Suprapubic skin (tissue), 4 donors: Measurements from ENCODE around the gene PDE4B.

ENCODE experiments used
- POLR2A ChIP-seq, 2 donors: fragments of 450-650 bp; IDR thresholded peaks; one replicate each; pipeline ENCODE4 v1.6.1; 2017; ENCODE audit warnings: antibody characterized with exemption in 2 of 2, mild to moderate bottlenecking in 2 of 2, moderate library complexity in 2 of 2
- POLR2AphosphoS5 ChIP-seq, 3 donors: sonication (generic); formaldehyde crosslinking; IDR thresholded peaks; one replicate each; pipeline ENCODE4 v1.6.1; 2017; ENCODE audit warnings: antibody characterized with exemption in 3 of 3
- TF ChIP-seq, protein P1 (sequence below), 2 donors: fragments of 200-600 bp in 1 of 2; fragments of 450-650 bp in 1 of 2; sonication (generic) in 1 of 2; IDR thresholded peaks; one replicate each; pipeline ENCODE4 v1.5.1; 2016 to 2019; ENCODE audit warnings: antibody characterized with exemption in 2 of 2, mild to moderate bottlenecking in 1 of 2, moderate library complexity in 1 of 2

DNA sequence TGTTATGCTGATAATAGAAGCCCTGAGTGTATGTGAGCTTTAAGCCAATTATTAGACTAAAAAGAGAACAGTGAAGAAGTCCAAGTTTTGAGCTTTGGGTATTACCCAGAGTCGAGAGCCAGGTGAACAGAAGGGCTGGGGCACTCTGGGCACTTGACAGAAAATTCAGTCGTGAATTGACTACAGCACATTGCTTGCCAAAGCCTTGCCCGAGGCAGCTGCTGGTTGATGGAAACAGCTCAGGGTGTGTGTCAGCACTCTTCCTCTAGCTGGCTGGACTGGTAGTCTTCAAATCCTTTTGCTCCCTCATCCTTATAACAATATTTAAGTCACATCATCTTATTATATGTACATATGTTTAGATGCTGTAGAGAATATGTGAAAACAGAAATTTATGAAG is 21.3 kb downstream of the PDE4B start:
- TF ChIP-seq POLR2A (IDR thresholded peaks at IDR 0.05) (no peak), POLR2AphosphoS5 (IDR thresholded peaks at IDR 0.05) (no peak)
- TF ChIP-seq, protein P1, sequence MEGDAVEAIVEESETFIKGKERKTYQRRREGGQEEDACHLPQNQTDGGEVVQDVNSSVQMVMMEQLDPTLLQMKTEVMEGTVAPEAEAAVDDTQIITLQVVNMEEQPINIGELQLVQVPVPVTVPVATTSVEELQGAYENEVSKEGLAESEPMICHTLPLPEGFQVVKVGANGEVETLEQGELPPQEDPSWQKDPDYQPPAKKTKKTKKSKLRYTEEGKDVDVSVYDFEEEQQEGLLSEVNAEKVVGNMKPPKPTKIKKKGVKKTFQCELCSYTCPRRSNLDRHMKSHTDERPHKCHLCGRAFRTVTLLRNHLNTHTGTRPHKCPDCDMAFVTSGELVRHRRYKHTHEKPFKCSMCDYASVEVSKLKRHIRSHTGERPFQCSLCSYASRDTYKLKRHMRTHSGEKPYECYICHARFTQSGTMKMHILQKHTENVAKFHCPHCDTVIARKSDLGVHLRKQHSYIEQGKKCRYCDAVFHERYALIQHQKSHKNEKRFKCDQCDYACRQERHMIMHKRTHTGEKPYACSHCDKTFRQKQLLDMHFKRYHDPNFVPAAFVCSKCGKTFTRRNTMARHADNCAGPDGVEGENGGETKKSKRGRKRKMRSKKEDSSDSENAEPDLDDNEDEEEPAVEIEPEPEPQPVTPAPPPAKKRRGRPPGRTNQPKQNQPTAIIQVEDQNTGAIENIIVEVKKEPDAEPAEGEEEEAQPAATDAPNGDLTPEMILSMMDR (IDR thresholded peaks at IDR 0.05), result no peak
